ENCODE data around the gene LRMDA. TPM values are rescaled to one million over a fixed set of nuclear protein-coding genes. Genes with fewer than 3 reads are reported as not detected.

LRMDA gene
- total RNA-seq, 1 donor from 2014 or later: 5.2 TPM

GRCh38 chr10:75443362-75443761 is 11.9 kb downstream of the LRMDA start:
- peaks cover 7% of the 10 kb centered on the region for H3K27me3 ChIP-seq
- TF ChIP-seq EZH2 (IDR thresholded peaks at IDR 0.05): no peak
- no peak for TF ChIP-seq CTCF (IDR thresholded peaks at IDR 0.05)
- TF ChIP-seq EZH2phosphoT487 (IDR thresholded peaks at IDR 0.05): no peak
- Mint-ChIP-seq H3K9me3 (peaks cover 48% of the 10 kb centered on the region), H3K36me3 (peaks cover 1% of the 10 kb centered on the region), H3K4me3 (no peak overlapping the region), H3K27me3 (ENCODE audit: insufficient read depth, low read depth) (peaks cover 19% of the 10 kb centered on the region), H3K4me1 (peaks cover 17% of the 10 kb centered on the region), H3K27ac (no peak overlapping the region)
- H3K36me3 ChIP-seq: no peaks in the 10 kb centered on the region
- no peak overlapping the region for H2AFZ ChIP-seq (replicated peaks)
- peaks cover 4% of the 10 kb centered on the region for H3K4me1 ChIP-seq
- no peaks in the 10 kb centered on the region for H4K20me1 ChIP-seq (ENCODE audit: low read depth)
- no peaks in the 10 kb centered on the region for H3K79me2 ChIP-seq (ENCODE audit: low read depth)
- H3K27ac ChIP-seq: no peak overlapping the region
- no peak for DNase-seq (ENCODE audit: low spot score)
- peaks cover 6% of the 10 kb centered on the region for H3K9me3 ChIP-seq (ENCODE audit: low read depth)
- H3K9ac ChIP-seq: no peak overlapping the region
- no peak overlapping the region for H3K4me2 ChIP-seq
- no peaks in the 10 kb centered on the region for H3F3A ChIP-seq (ENCODE audit: low read depth)
- H3K4me3 ChIP-seq: no peak overlapping the region

GRCh38 chr10:75444781-75445386 is 13.5 kb downstream of the LRMDA start:
- Histone ChIP-seq H2AFZ (replicated peaks) (no peak overlapping the region), H3K9ac (no peak overlapping the region), H3K79me2 (ENCODE audit: low read depth) (no peaks in the 10 kb centered on the region), H3K27ac (no peak overlapping the region), H3K9me3 (ENCODE audit: low read depth) (peaks cover 6% of the 10 kb centered on the region), H3K4me2 (no peak overlapping the region), H3K27me3 (peaks cover 5% of the 10 kb centered on the region), H4K20me1 (ENCODE audit: low read depth) (no peaks in the 10 kb centered on the region), H3K4me1 (peaks cover 11% of the 10 kb centered on the region), H3K4me3 (no peak overlapping the region), H3F3A (ENCODE audit: low read depth) (no peaks in the 10 kb centered on the region), H3K36me3 (no peaks in the 10 kb centered on the region)
- Mint-ChIP-seq H3K4me1 (peaks cover 19% of the 10 kb centered on the region), H3K36me3 (peaks cover 1% of the 10 kb centered on the region), H3K4me3 (no peak overlapping the region), H3K27me3 (ENCODE audit: insufficient read depth, low read depth) (peaks cover 19% of the 10 kb centered on the region), H3K9me3 (peaks cover 48% of the 10 kb centered on the region), H3K27ac (no peak overlapping the region)
- TF ChIP-seq CTCF (IDR thresholded peaks at IDR 0.05): no peak
- TF ChIP-seq EZH2phosphoT487 (IDR thresholded peaks at IDR 0.05): no peak
- no peak for TF ChIP-seq EZH2 (IDR thresholded peaks at IDR 0.05)
- no peak for DNase-seq (ENCODE audit: low spot score)

GRCh38 chr10:75446508-75446907 is 15.1 kb downstream of the LRMDA start:
- H4K20me1 ChIP-seq (ENCODE audit: low read depth): no peaks in the 10 kb centered on the region
- DNase-seq (ENCODE audit: low spot score): no peak
- no peaks in the 10 kb centered on the region for H3K36me3 ChIP-seq
- peaks cover 28% of the 10 kb centered on the region for H3K4me1 ChIP-seq
- no peak overlapping the region for H3K4me2 ChIP-seq
- no peak overlapping the region for H3K4me3 ChIP-seq
- no peak overlapping the region for H3K9ac ChIP-seq
- Mint-ChIP-seq H3K4me1 (peaks cover 35% of the 10 kb centered on the region), H3K4me3 (no peak overlapping the region), H3K27me3 (ENCODE audit: insufficient read depth, low read depth) (peaks cover 20% of the 10 kb centered on the region), H3K9me3 (peaks cover 41% of the 10 kb centered on the region), H3K27ac (no peak overlapping the region), H3K36me3 (peaks cover 1% of the 10 kb centered on the region)
- peaks cover 21% of the 10 kb centered on the region for H3K27me3 ChIP-seq
- H3K9me3 ChIP-seq (ENCODE audit: low read depth): peaks cover 6% of the 10 kb centered on the region
- no peak for TF ChIP-seq EZH2phosphoT487 (IDR thresholded peaks at IDR 0.05)
- no peak for TF ChIP-seq EZH2 (IDR thresholded peaks at IDR 0.05)
- TF ChIP-seq CTCF (IDR thresholded peaks at IDR 0.05): no peak
- no peak overlapping the region for H3K27ac ChIP-seq
- no peaks in the 10 kb centered on the region for H3K79me2 ChIP-seq (ENCODE audit: low read depth)
- no peaks in the 10 kb centered on the region for H3F3A ChIP-seq (ENCODE audit: low read depth)
- H2AFZ ChIP-seq (replicated peaks): no peak overlapping the region

Data from neural progenitor cell (in vitro differentiated cells).